Breast epithelium (tissue), 4 donors: ENCODE data around the gene FHIP2A. TPM values are rescaled to one million over a fixed set of nuclear protein-coding genes. Genes with fewer than 3 reads are reported as not detected.
"Not testable (repeated sequence)": the region's sequence is repeated elsewhere in the genome, so short reads cannot be mapped to it uniquely, and the experiment has no call there.

ENCODE experiments used
- DNase-seq, 2 donors: peaks; one replicate each; pipeline ENCODE4 v3.0.0-alpha.2; 2019; ENCODE audit warnings: low spot score in 2 of 2
- H3K27ac ChIP-seq, 2 donors: fragments of 200-600 bp; sonication (generic) in 1 of 2; one replicate each; pipeline ENCODE4 v1.5.1; 2016 to 2019; ENCODE audit warnings: mild to moderate bottlenecking in 1 of 2
- H3K27me3 ChIP-seq, 2 donors: fragments of 200-600 bp; sonication (generic) in 1 of 2; one replicate each; pipeline versions ENCODE4 v1.5.1 to v1.6.0; 2017 to 2019; ENCODE audit warnings: control low read depth in 1 of 2, mild to moderate bottlenecking in 1 of 2
- H3K36me3 ChIP-seq: fragments of 200-600 bp; one replicate; pipeline ENCODE4 v1.5.1; 2019
- H3K4me1 ChIP-seq, 2 donors: fragments of 200-600 bp; sonication (generic); one replicate each; pipeline ENCODE4 v1.5.1; 2016 to 2019; ENCODE audit warnings: control low read depth in 1 of 2
- H3K4me3 ChIP-seq, 3 donors: fragments of 200-600 bp; sonication (generic); 1 replicate in 2 of 3; 2 replicates in 1 of 3; pipeline ENCODE4 v1.5.1; 2016 to 2019; ENCODE audit warnings: mild to moderate bottlenecking in 3 of 3, moderate library complexity in 2 of 3
- H3K9me3 ChIP-seq, 2 donors: fragments of 200-600 bp; sonication (generic) in 1 of 2; one replicate each; pipeline ENCODE4 v1.5.1; 2016 to 2019; ENCODE audit warnings: control low read depth in 1 of 2
- POLR2A ChIP-seq: fragments of 450-650 bp; IDR thresholded peaks from one replicate; pipeline ENCODE4 v1.6.1; 2016; ENCODE audit warnings: antibody characterized with exemption, mild to moderate bottlenecking, moderate library complexity
- POLR2AphosphoS5 ChIP-seq, 3 donors: sonication (generic); formaldehyde crosslinking; IDR thresholded peaks; one replicate each; pipeline ENCODE4 v1.6.1; 2017; ENCODE audit warnings: antibody characterized with exemption in 3 of 3
- intact Hi-C: fragments of 100-400 bp; cut with DNase I; formaldehyde crosslinking; loops from one replicate; pipeline ENCODE4 v1.15.1; 2023; ENCODE audit warnings: low total_unique reads
- total RNA-seq, 3 donors: library from RNA; depleted of rRNA; stranded (reverse); fragments of >200 nt; gene quantifications; one replicate each; pipeline ENCODE4 v1.1.0, GENCODE V29; 2016
- TF ChIP-seq, protein P1 (sequence below), 3 donors: fragments of 450-650 bp; IDR thresholded peaks; one replicate each; pipeline ENCODE4 v1.5.1; 2016 to 2017; ENCODE audit warnings: antibody characterized with exemption in 3 of 3, mild to moderate bottlenecking in 3 of 3, moderate library complexity in 3 of 3

The FHIP2A gene
- total RNA-seq, 3 donors from 2014 or later: 28.2 to 32.3 (median 31.0) TPM

DNA sequence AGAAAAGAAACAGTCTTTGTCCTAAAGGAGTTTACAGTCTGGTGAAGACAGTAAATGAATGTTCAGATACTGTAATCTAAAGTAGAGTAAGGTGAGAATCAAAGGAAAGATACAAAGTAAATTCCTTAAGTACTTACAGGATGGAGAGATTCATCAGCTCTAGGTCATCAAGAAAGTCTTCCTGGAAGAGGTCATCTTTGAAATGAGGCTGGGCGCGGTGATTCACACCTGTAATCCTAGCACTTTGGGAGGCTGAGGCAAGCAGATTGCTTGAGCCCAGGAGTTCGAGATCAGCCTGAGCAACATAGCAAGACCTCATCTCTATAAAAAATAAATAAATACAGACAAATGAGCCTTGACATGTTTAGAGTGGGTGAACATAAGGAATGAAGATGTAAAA is 18.3 kb downstream of the FHIP2A start:
- H3K9me3 ChIP-seq: no peaks in the 10 kb centered on the region
- no peak for DNase-seq
- intact Hi-C loops: no loop called here
- no peak for TF ChIP-seq POLR2AphosphoS5 (IDR thresholded peaks at IDR 0.05)
- TF ChIP-seq, protein P1, sequence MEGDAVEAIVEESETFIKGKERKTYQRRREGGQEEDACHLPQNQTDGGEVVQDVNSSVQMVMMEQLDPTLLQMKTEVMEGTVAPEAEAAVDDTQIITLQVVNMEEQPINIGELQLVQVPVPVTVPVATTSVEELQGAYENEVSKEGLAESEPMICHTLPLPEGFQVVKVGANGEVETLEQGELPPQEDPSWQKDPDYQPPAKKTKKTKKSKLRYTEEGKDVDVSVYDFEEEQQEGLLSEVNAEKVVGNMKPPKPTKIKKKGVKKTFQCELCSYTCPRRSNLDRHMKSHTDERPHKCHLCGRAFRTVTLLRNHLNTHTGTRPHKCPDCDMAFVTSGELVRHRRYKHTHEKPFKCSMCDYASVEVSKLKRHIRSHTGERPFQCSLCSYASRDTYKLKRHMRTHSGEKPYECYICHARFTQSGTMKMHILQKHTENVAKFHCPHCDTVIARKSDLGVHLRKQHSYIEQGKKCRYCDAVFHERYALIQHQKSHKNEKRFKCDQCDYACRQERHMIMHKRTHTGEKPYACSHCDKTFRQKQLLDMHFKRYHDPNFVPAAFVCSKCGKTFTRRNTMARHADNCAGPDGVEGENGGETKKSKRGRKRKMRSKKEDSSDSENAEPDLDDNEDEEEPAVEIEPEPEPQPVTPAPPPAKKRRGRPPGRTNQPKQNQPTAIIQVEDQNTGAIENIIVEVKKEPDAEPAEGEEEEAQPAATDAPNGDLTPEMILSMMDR (IDR thresholded peaks at IDR 0.05): no peak
- TF ChIP-seq POLR2A: no peak
- no peaks in the 10 kb centered on the region for H3K27me3 ChIP-seq
- H3K4me1 ChIP-seq: no peaks in the 10 kb centered on the region
- H3K27ac ChIP-seq: no peak overlapping the region
- H3K4me3 ChIP-seq: no peak overlapping the region
- H3K36me3 ChIP-seq: peaks cover 3% of the 10 kb centered on the region

DNA sequence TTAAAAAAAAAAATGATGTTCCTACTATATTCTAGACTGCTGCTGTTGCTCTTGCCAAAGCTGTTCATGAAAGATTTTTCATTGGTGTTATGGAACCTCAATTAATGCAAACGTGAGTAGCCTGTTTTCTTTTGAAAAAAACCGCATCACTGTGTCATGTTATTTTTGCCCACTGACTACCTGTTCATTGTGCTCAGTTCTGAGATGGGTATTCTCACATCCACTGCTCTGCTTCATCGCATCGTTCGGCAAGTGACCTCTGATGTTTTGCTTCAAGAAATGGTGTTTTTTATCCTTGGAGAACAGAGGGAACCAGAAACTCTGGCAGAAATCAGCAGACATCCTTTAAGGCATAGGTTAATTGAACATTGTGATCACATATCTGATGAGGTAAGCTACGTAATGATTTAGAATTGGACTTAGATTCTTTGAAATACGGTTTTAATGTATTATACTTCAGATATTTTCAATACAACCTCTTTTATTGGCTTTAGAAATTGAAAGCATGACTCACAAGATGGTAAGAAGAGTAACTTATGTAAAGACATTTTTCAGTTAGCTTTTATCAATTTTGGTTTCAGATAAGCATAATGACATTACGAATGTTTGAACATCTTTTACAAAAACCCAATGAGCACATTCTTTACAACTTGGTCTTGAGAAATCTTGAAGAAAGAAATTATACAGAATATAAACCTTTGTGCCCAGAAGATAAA is 24.6 kb downstream of the FHIP2A start:
- intact Hi-C loops: no loop called here
- no peak overlapping the region for H3K27ac ChIP-seq
- H3K4me1 ChIP-seq: no peaks in the 10 kb centered on the region
- no peaks in the 10 kb centered on the region for H3K9me3 ChIP-seq
- no peaks in the 10 kb centered on the region for H3K27me3 ChIP-seq
- TF ChIP-seq, protein P1 (IDR thresholded peaks at IDR 0.05): no peak
- TF ChIP-seq POLR2A (no peak), POLR2AphosphoS5 (IDR thresholded peaks at IDR 0.05) (no peak)
- no peak for DNase-seq
- no peak overlapping the region for H3K4me3 ChIP-seq
- H3K36me3 ChIP-seq: peaks cover 18% of the 10 kb centered on the region

- DNase-seq, intact Hi-C loops, H3K27ac ChIP-seq, H3K9me3 ChIP-seq, H3K4me3 ChIP-seq, H3K4me1 ChIP-seq, H3K27me3 ChIP-seq: not testable (repeated sequence)
- peaks cover 18% of the 10 kb centered on the region for H3K36me3 ChIP-seq
These were observed 25.9 kb downstream of the FHIP2A start for GRCh38 chr10:114847517-114847916.

GRCh38 chr10:114849674-114850073 is 28.1 kb downstream of the FHIP2A start:
- Histone ChIP-seq H3K36me3 (peaks cover 18% of the 10 kb centered on the region), H3K27ac (no peak overlapping the region), H3K4me3 (no peak overlapping the region), H3K9me3 (no peaks in the 10 kb centered on the region), H3K4me1 (no peaks in the 10 kb centered on the region), H3K27me3 (no peaks in the 10 kb centered on the region)
- intact Hi-C loops: no loop called here
- no peak for DNase-seq
- TF ChIP-seq POLR2AphosphoS5 (IDR thresholded peaks at IDR 0.05) (no peak), POLR2A (no peak)
- TF ChIP-seq, protein P1 (IDR thresholded peaks at IDR 0.05): no peak

GRCh38 chr10:114850126-114850525 is 28.5 kb downstream of the FHIP2A start:
- intact Hi-C loops: no loop called here
- Histone ChIP-seq H3K9me3 (no peaks in the 10 kb centered on the region), H3K4me3 (no peak overlapping the region), H3K4me1 (no peaks in the 10 kb centered on the region), H3K36me3 (peaks cover 18% of the 10 kb centered on the region), H3K27ac (no peak overlapping the region), H3K27me3 (no peaks in the 10 kb centered on the region)
- DNase-seq: no peak
- TF ChIP-seq POLR2A (no peak), POLR2AphosphoS5 (IDR thresholded peaks at IDR 0.05) (no peak)
- TF ChIP-seq, protein P1 (IDR thresholded peaks at IDR 0.05): no peak
